ENCODE data around the gene NTSR1. TPM values are rescaled to one million over a fixed set of nuclear protein-coding genes. Genes with fewer than 3 reads are reported as not detected.

NTSR1 gene
- total and polyA plus RNA-seq, 2 of the 13 experiments (the other 11 are each of a cell fraction or from before 2014, with no cell fraction given): 0.09 to 0.12 TPM

DNA sequence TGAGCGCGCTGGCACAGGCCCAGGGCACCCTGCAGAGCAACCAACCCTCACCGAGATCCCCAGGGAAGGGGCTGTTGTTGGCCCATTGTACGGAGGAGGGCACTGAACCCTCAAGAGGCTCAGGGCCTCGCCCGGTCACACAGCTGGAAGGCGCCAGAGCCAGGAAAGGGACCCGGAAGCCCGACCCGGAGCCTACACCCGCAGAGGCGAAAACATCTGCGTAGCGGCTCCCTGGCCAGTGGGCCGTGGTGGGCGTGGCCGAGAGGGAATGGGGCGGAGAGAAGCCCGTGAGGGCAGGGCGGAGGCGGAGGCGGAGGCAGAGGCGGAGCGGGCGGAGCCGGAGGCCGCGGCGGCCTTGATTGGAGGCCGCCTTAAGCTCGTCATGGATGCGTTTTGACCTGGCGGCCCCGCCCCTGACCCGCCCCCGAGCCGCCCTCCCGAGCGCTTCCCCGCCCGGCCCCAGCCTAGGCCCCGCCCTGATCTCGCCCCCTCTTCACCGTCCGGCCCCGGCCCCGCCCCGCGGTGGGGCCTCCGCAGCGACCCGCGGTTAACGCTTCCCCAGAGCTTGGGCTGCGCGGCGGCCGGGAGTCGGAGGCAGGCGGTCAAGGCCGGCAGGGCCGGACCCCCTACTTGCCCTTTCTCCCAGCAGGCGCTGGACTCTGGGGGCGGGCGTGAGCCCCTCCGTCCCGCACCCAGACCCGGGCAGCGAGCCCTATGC lies 85.5 kb downstream of the NTSR1 start (continued):
- 0 out of 2 replicates have a peak, but pooled peaks have one; percentile 48 for TF ChIP-seq ZNF142 (CRISPR knock-in tag; IDR thresholded peaks at IDR 0.05)
- TF ChIP-seq, protein P1, sequence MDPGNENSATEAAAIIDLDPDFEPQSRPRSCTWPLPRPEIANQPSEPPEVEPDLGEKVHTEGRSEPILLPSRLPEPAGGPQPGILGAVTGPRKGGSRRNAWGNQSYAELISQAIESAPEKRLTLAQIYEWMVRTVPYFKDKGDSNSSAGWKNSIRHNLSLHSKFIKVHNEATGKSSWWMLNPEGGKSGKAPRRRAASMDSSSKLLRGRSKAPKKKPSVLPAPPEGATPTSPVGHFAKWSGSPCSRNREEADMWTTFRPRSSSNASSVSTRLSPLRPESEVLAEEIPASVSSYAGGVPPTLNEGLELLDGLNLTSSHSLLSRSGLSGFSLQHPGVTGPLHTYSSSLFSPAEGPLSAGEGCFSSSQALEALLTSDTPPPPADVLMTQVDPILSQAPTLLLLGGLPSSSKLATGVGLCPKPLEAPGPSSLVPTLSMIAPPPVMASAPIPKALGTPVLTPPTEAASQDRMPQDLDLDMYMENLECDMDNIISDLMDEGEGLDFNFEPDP (CRISPR knock-in tag; conservative IDR thresholded peaks at IDR 0.05): 0 out of 2 replicates have a peak, but pooled peaks have one; percentile 55
- TF ChIP-seq CHD2 (IDR thresholded peaks at IDR 0.05; ENCODE audit: low read depth, low read length): no peak
- TF ChIP-seq TARDBP (CRISPR knock-in tag; IDR thresholded peaks at IDR 0.05): peak; percentile 55; the same call in 1 of the 2 replicates
- TF ChIP-seq U2AF1 (optimal IDR thresholded peaks at IDR 0.05; ENCODE audit: low read depth, low read length): no peak
- peak; percentile 74 for TF ChIP-seq YY1 (IDR thresholded peaks at IDR 0.05; ENCODE audit: insufficient read depth, insufficient replicate concordance, low read depth, low read length)
- no peak; the same call in none of the 2 replicates for TF ChIP-seq ZC3H13 (CRISPR knock-in tag; IDR thresholded peaks at IDR 0.05)
- TF ChIP-seq PITX1 (CRISPR knock-in tag; IDR thresholded peaks at IDR 0.05): 0 out of 2 replicates have a peak, but pooled peaks have one; percentile 3
- TF ChIP-seq ZNF629 (CRISPR knock-in tag; conservative IDR thresholded peaks at IDR 0.05): peak; percentile 97
- peak; percentile 42; the same call in 1 of the 2 replicates for TF ChIP-seq PCBP1 (IDR thresholded peaks at IDR 0.05; ENCODE audit: borderline replicate concordance, low read depth, low read length)
- peak; percentile 25; the same call in 1 of the 2 replicates for TF ChIP-seq ZBTB4 (CRISPR knock-in tag; IDR thresholded peaks at IDR 0.05; ENCODE audit: borderline replicate concordance)
- TF ChIP-seq, protein P2, sequence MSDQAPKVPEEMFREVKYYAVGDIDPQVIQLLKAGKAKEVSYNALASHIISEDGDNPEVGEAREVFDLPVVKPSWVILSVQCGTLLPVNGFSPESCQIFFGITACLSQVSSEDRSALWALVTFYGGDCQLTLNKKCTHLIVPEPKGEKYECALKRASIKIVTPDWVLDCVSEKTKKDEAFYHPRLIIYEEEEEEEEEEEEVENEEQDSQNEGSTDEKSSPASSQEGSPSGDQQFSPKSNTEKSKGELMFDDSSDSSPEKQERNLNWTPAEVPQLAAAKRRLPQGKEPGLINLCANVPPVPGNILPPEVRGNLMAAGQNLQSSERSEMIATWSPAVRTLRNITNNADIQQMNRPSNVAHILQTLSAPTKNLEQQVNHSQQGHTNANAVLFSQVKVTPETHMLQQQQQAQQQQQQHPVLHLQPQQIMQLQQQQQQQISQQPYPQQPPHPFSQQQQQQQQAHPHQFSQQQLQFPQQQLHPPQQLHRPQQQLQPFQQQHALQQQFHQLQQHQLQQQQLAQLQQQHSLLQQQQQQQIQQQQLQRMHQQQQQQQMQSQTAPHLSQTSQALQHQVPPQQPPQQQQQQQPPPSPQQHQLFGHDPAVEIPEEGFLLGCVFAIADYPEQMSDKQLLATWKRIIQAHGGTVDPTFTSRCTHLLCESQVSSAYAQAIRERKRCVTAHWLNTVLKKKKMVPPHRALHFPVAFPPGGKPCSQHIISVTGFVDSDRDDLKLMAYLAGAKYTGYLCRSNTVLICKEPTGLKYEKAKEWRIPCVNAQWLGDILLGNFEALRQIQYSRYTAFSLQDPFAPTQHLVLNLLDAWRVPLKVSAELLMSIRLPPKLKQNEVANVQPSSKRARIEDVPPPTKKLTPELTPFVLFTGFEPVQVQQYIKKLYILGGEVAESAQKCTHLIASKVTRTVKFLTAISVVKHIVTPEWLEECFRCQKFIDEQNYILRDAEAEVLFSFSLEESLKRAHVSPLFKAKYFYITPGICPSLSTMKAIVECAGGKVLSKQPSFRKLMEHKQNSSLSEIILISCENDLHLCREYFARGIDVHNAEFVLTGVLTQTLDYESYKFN (CRISPR knock-in tag; conservative IDR thresholded peaks at IDR 0.05): peak; percentile 56; the same call in 1 of the 2 replicates
- peak; percentile 96 for TF ChIP-seq SAP130 (CRISPR knock-in tag; IDR thresholded peaks at IDR 0.05; ENCODE audit: low read depth)
- peak; percentile 58; the same call in 1 of the 2 replicates for TF ChIP-seq MXD4 (CRISPR knock-in tag; IDR thresholded peaks at IDR 0.05)
